Sigmoid colon (tissue), 7 donors: ENCODE results near the gene ZBTB33. TPM values are rescaled to one million over a fixed set of nuclear protein-coding genes. Genes with fewer than 3 reads are reported as not detected.

Source experiments
- DNase-seq: peaks from one replicate; pipeline ENCODE4 v3.0.0-alpha.2; 2019
- H3K27ac ChIP-seq, 4 donors: fragments of 200-600 bp; sonication (generic); one replicate each; pipeline ENCODE4 v1.5.1; 2016 to 2019; ENCODE audit warnings: mild to moderate bottlenecking in 1 of 4
- H3K27me3 ChIP-seq, 3 donors: fragments of 200-600 bp; sonication (generic); one replicate each; pipeline ENCODE4 v1.5.1; 2019; ENCODE audit warnings: mild to moderate bottlenecking in 1 of 3
- H3K36me3 ChIP-seq, 4 donors: fragments of 200-600 bp; sonication (generic); one replicate each; pipeline ENCODE4 v1.5.1; 2016 to 2019
- H3K4me1 ChIP-seq, 4 donors: fragments of 200-600 bp; sonication (generic); one replicate each; pipeline ENCODE4 v1.5.1; 2017 to 2019
- H3K4me3 ChIP-seq, 4 donors: fragments of 200-600 bp; sonication (generic); one replicate each; pipeline ENCODE4 v1.5.1; 2017 to 2019; ENCODE audit warnings: mild to moderate bottlenecking in 2 of 4, moderate library complexity in 1 of 4
- H3K9me3 ChIP-seq, 4 donors: fragments of 200-600 bp in 3 of 4; sonication (generic) in 3 of 4; one replicate each; pipeline versions ENCODE4 v1.5.1 to v1.6.1; 2013 to 2019
- CTCF ChIP-seq, 4 experiments: fragments of 450-650 bp in 3 of 4; fragments of 200-600 bp in 1 of 4; IDR thresholded peaks; one replicate each; pipeline ENCODE4 v1.5.1; 2016 to 2019; ENCODE audit warnings: antibody characterized with exemption in 4 of 4, mild to moderate bottlenecking in 3 of 4, moderate library complexity in 2 of 4
- EP300 ChIP-seq, 4 donors: sonication (generic); formaldehyde crosslinking; IDR thresholded peaks; one replicate each; pipeline ENCODE4 v1.6.1; 2017; ENCODE audit warnings: antibody characterized with exemption in 4 of 4
- POLR2A ChIP-seq, 2 donors: fragments of 450-650 bp; IDR thresholded peaks; one replicate each; pipeline ENCODE4 v1.6.1; 2016; ENCODE audit warnings: antibody characterized with exemption in 2 of 2, mild to moderate bottlenecking in 2 of 2, moderate library complexity in 2 of 2
- POLR2AphosphoS5 ChIP-seq, 4 donors: sonication (generic); formaldehyde crosslinking; IDR thresholded peaks; one replicate each; pipeline ENCODE4 v1.6.1; 2017; ENCODE audit warnings: antibody characterized with exemption in 4 of 4
- WGBS, 2 donors: extraction: QIAGEN DNeasy Blood & Tissue Kit; methylation state at CpG; one replicate each; pipeline ENCODE4 v1.1.7; 2013; 5-methylcytosine and 5-hydroxymethylcytosine counted together
- intact Hi-C: fragments of 100-400 bp; cut with DNase I; formaldehyde crosslinking; loops from one replicate; pipeline ENCODE4 v1.15.1; 2023
- polyA plus RNA-seq, 3 donors: library from polyadenylated mRNA; stranded (reverse); fragments of 200-250 nt; gene quantifications; one replicate each; pipeline ENCODE4 v1.2.3, GENCODE V29; 2013
- total RNA-seq, 4 donors: library from RNA; depleted of rRNA; stranded (reverse); fragments of >200 nt; gene quantifications; one replicate each; pipeline ENCODE4 v1.1.0, GENCODE V29; 2016
- donor health status: healthy with polysubstance abuse.
- donor health status: Bipolar disorder and iron deficiency.
- donor health status: healthy.

ZBTB33 gene
- total and polyA plus RNA-seq, 7 donors: 4.2 to 13.2 (median 5.8) TPM

DNA sequence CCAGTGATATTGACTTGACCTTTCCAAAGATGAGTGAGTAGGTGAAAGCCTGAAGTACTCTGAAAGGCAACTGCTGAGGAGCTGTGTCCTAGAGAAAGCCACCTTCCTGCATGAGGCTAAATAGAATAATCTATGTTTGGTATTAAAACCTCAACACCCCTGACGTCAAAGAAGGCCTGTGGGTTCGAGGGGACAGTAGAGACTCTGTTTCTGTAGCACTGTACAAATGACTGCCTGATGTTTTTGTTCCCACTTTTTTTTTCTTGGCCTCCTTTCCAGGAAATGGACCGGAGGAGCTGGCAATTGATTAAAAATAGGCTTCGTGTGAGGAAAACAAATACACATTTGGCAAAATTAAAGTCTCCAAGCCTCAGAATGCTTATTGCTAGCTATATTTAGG, 31.1 kb downstream of the ZBTB33 start:
- WGBS, 2 donors: 79 to 80% methylated on average over 4 of the region's 4 CpGs
- H3K4me1 ChIP-seq: no peaks in the 10 kb centered on the region
- H3K36me3 ChIP-seq: no peaks in the 10 kb centered on the region
- H3K27ac ChIP-seq: no peak overlapping the region
- H3K27me3 ChIP-seq: no peaks in the 10 kb centered on the region
- intact Hi-C loops: no loop called here
- TF ChIP-seq POLR2AphosphoS5 (IDR thresholded peaks at IDR 0.05) (no peak), EP300 (IDR thresholded peaks at IDR 0.05) (no peak), CTCF (IDR thresholded peaks at IDR 0.05) (no peak), POLR2A (IDR thresholded peaks at IDR 0.05) (no peak)
- no peak for DNase-seq
- H3K4me3 ChIP-seq: no peak overlapping the region
- no peaks in the 10 kb centered on the region for H3K9me3 ChIP-seq

- TF ChIP-seq POLR2A (IDR thresholded peaks at IDR 0.05): no peak
- no peak for TF ChIP-seq CTCF (IDR thresholded peaks at IDR 0.05)
- no peak for TF ChIP-seq POLR2AphosphoS5 (IDR thresholded peaks at IDR 0.05)
- TF ChIP-seq EP300 (IDR thresholded peaks at IDR 0.05): no peak
- WGBS, 2 donors: 68 to 91% methylated on average over 1 of the region's 1 CpG
- no peak for DNase-seq
- Histone ChIP-seq H3K9me3 (no peaks in the 10 kb centered on the region), H3K4me1 (no peaks in the 10 kb centered on the region), H3K27ac (no peak overlapping the region), H3K36me3 (no peaks in the 10 kb centered on the region), H3K27me3 (no peaks in the 10 kb centered on the region), H3K4me3 (no peak overlapping the region)
- intact Hi-C loops: no loop called here
Measured at GRCh38 chrX:120282697-120283096, 32.1 kb downstream of the ZBTB33 start.

- no peak for DNase-seq
- no peak overlapping the region for H3K4me3 ChIP-seq
- no peaks in the 10 kb centered on the region for H3K4me1 ChIP-seq
- 75 to 91% methylated on average over 4 of the region's 4 CpGs for WGBS, 2 donors
- no peaks in the 10 kb centered on the region for H3K36me3 ChIP-seq
- H3K27me3 ChIP-seq: no peaks in the 10 kb centered on the region
- TF ChIP-seq CTCF (IDR thresholded peaks at IDR 0.05): no peak
- no peak for TF ChIP-seq EP300 (IDR thresholded peaks at IDR 0.05)
- TF ChIP-seq POLR2AphosphoS5 (IDR thresholded peaks at IDR 0.05): no peak
- no peak for TF ChIP-seq POLR2A (IDR thresholded peaks at IDR 0.05)
- H3K9me3 ChIP-seq: no peaks in the 10 kb centered on the region
- no peak overlapping the region for H3K27ac ChIP-seq
- intact Hi-C loops: no loop called here
Measured at GRCh38 chrX:120286733-120287512, 36.3 kb downstream of the ZBTB33 start.

GRCh38 chrX:120287513-120288112, 37.0 kb downstream of the ZBTB33 start:
- 64 to 79% methylated on average over 3 of the region's 3 CpGs for WGBS, 2 donors
- Histone ChIP-seq H3K27ac (no peak overlapping the region), H3K27me3 (no peaks in the 10 kb centered on the region), H3K36me3 (no peaks in the 10 kb centered on the region), H3K4me1 (no peaks in the 10 kb centered on the region), H3K9me3 (no peaks in the 10 kb centered on the region), H3K4me3 (no peak overlapping the region)
- intact Hi-C loops: no loop called here
- no peak for TF ChIP-seq POLR2AphosphoS5 (IDR thresholded peaks at IDR 0.05)
- TF ChIP-seq POLR2A (IDR thresholded peaks at IDR 0.05): no peak
- no peak for TF ChIP-seq EP300 (IDR thresholded peaks at IDR 0.05)
- TF ChIP-seq CTCF (IDR thresholded peaks at IDR 0.05): no peak
- no peak for DNase-seq
